ENCODE measurements around the gene UXT. TPM values are rescaled to one million over a fixed set of nuclear protein-coding genes. Genes with fewer than 3 reads are reported as not detected.

The UXT gene
- total and polyA plus RNA-seq, 2 of the 13 experiments (the other 11 are each of a cell fraction or from before 2014, with no cell fraction given), result 107 to 123 TPM

- Histone ChIP-seq H3K4me1 (ENCODE audit: insufficient read depth, low read length) (peaks cover 18% of the 10 kb centered on the region), H3K27me3 (ENCODE audit: control insufficient read depth in 1 of 2, insufficient read depth in 2 of 2, low read length in 2 of 2) (no peaks in the 10 kb centered on the region), H2AFZ (ENCODE audit: low read length) (no peak overlapping the region), H3K27ac (ENCODE audit: extremely low read length, insufficient read depth, low read length) (peak overlapping the region; percentile 97), H3K9ac (ENCODE audit: insufficient read depth, low read depth, low read length) (peak overlapping the region; percentile 90), H3K36me3 (replicated peaks in 1 of 2; ENCODE audit: control insufficient read depth in 1 of 2, insufficient read depth in 2 of 2, low read length in 2 of 2) (peaks cover 6 to 18% of the 10 kb centered on the region in 2 experiments; a peak in 4 of 5 replicates), H4K20me1 (ENCODE audit: insufficient read depth, low read length) (no peaks in the 10 kb centered on the region), H3K4me2 (ENCODE audit: low read depth, low read length) (peak overlapping the region; percentile 74), H3K4me3 (replicated peaks in 1 of 3; ENCODE audit: insufficient read depth in 1 of 3, low read depth in 2 of 3, low read length in 3 of 3) (peak overlapping the region; percentile 66 to 75 (median 71)), H3K9me3 (ENCODE audit: low read length) (no peaks in the 10 kb centered on the region), H3K79me2 (ENCODE audit: insufficient read depth, low read length) (peaks cover 4% of the 10 kb centered on the region)
- BruUV-seq (replicated peaks), result TSS peak; percentile 67
- in situ Hi-C loops (cut with HindIII; ENCODE audit: extremely low pct_ligation_motif_present, low pct_unique_long_range_greater_than_20kb), result no loop called here
- POLR2A ChIA-PET, result no interaction called here
- DNase-seq (ENCODE audit: low spot score) (no peak), ATAC-seq (no peak), FAIRE-seq (no peak)
- CTCF ChIA-PET (ENCODE audit: low intra/inter-chr PET ratio, low total read pairs), result no interaction called here
- peak; percentile 87; the same call in 1 of the 2 replicates for TF ChIP-seq ZBTB26 (CRISPR knock-in tag; IDR thresholded peaks at IDR 0.05; ENCODE audit: borderline replicate concordance)
- peak; percentile 33; the same call in 1 of the 2 replicates for TF ChIP-seq CHD4 (IDR thresholded peaks at IDR 0.05; ENCODE audit: borderline replicate concordance, low read length)
- TF ChIP-seq ZBTB39 (CRISPR knock-in tag; IDR thresholded peaks at IDR 0.05), result no peak
- no peak for TF ChIP-seq ZMAT5 (CRISPR knock-in tag; IDR thresholded peaks at IDR 0.05; ENCODE audit: borderline replicate concordance, low read depth)
- TF ChIP-seq ZNF280D (CRISPR knock-in tag; IDR thresholded peaks at IDR 0.05), result no peak
- peak; percentile 9 for TF ChIP-seq ASH2L (IDR thresholded peaks at IDR 0.05; ENCODE audit: insufficient read length, low read depth, low read length)
- no peak for TF ChIP-seq ZNF256 (CRISPR knock-in tag; conservative IDR thresholded peaks at IDR 0.05)
- TF ChIP-seq ZFP82 (CRISPR knock-in tag; IDR thresholded peaks at IDR 0.05; ENCODE audit: borderline replicate concordance), result 0 out of 2 replicates have a peak, but pooled peaks have one; percentile 25
- TF ChIP-seq ZNF770 (CRISPR knock-in tag; IDR thresholded peaks at IDR 0.05), result peak; percentile 67
- no peak for TF ChIP-seq ATRX (CRISPR knock-in tag; IDR thresholded peaks at IDR 0.05; ENCODE audit: borderline replicate concordance)
- TF ChIP-seq ZNF138 (CRISPR knock-in tag; IDR thresholded peaks at IDR 0.05; ENCODE audit: low read depth), result no peak
- 0% methylated on average over 3 of the region's 13 CpGs for WGBS (ENCODE audit: low lambda C conversion rate)
- intact Hi-C loops (cut with micrococcal nuclease; ENCODE audit: unreplicated experiment), result no loop called here
Observed at GRCh38 chrX:47658301-47658683, 688 bp downstream of the UXT start.
